GM23338 (cell line): Measurements from ENCODE around the gene PEX10. TPM values are rescaled to one million over a fixed set of nuclear protein-coding genes. Genes with fewer than 3 reads are reported as not detected.

ENCODE experiments used
- ATAC-seq: fragments of 200-7000 bp; cut with Tn5 transposase; 3 replicates; pipeline ENCODE4 v1.9.1; 2020
- DNase-seq: peaks from one replicate; pipeline ENCODE4 v3.0.0-alpha.2; 2015; ENCODE audit warnings: low spot score
- H2AFZ ChIP-seq: fragments of 200-600 bp; sonication (generic); 2 replicates; pipeline ENCODE4 v1.8.0; 2016; ENCODE audit warnings: antibody characterized with exemption, mild to moderate bottlenecking, moderate library complexity
- H3F3A ChIP-seq: fragments of 200-600 bp; sonication (generic); replicated peaks from 2 replicates; pipeline ENCODE4 v1.8.0; 2017; ENCODE audit warnings: antibody characterized with exemption, mixed run types, low read depth
- H3K27ac ChIP-seq: fragments of 200-600 bp; sonication (generic); 2 replicates; pipeline ENCODE4 v1.6.1; 2016; ENCODE audit warnings: low read depth
- H3K27me3 ChIP-seq: fragments of 200-600 bp; sonication (generic); 2 replicates; pipeline ENCODE4 v1.8.0; 2016; ENCODE audit warnings: mild to moderate bottlenecking, mixed run types, moderate library complexity; ENCODE audit not compliant: insufficient read depth
- H3K36me3 ChIP-seq: fragments of 200-600 bp; sonication (generic); 2 replicates; pipeline ENCODE4 v1.8.0; 2016; ENCODE audit warnings: mild to moderate bottlenecking; ENCODE audit not compliant: insufficient read depth
- H3K4me1 ChIP-seq: fragments of 200-600 bp; sonication (generic); 2 replicates; pipeline ENCODE4 v1.8.0; 2016; ENCODE audit warnings: mild to moderate bottlenecking, moderate library complexity; ENCODE audit not compliant: insufficient read depth
- H3K4me2 ChIP-seq: fragments of 200-600 bp; sonication (generic); 2 replicates; pipeline ENCODE4 v1.7.1; 2017; ENCODE audit warnings: mixed run types
- H3K4me3 ChIP-seq: fragments of 200-600 bp; sonication (generic); 2 replicates; pipeline ENCODE4 v1.6.1; 2016; ENCODE audit warnings: mixed run types
- H3K79me2 ChIP-seq: fragments of 200-600 bp; sonication (generic); replicated peaks from 2 replicates; pipeline ENCODE4 v1.8.0; 2017; ENCODE audit warnings: mild to moderate bottlenecking; ENCODE audit not compliant: insufficient read depth
- H3K9me2 ChIP-seq: fragments of 200-600 bp; sonication (generic); 2 replicates; pipeline ENCODE4 v1.8.0; 2017; ENCODE audit not compliant: insufficient read depth
- H4K20me1 ChIP-seq: fragments of 200-600 bp; sonication (generic); replicated peaks from 2 replicates; pipeline ENCODE4 v1.8.0; 2017; ENCODE audit warnings: mild to moderate bottlenecking; ENCODE audit not compliant: insufficient read depth
- H3K27ac Mint-ChIP-seq: 2 replicates; pipeline ENCODE4 v1.8.0; 2020; ENCODE audit warnings: inconsistent platforms, mild to moderate bottlenecking, moderate library complexity, mixed read lengths
- H3K27me3 Mint-ChIP-seq: 3 replicates; pipeline ENCODE4 v1.8.0; 2022; ENCODE audit warnings: low read depth, mild to moderate bottlenecking, moderate library complexity, mixed read lengths, inconsistent platforms; ENCODE audit not compliant: insufficient read depth, poor library complexity
- H3K36me3 Mint-ChIP-seq: 3 replicates; pipeline ENCODE4 v1.8.0; 2021; ENCODE audit warnings: low read depth, mild to moderate bottlenecking, inconsistent platforms, moderate library complexity, mixed read lengths
- H3K4me1 Mint-ChIP-seq: 3 replicates; pipeline ENCODE4 v1.8.0; 2020; ENCODE audit warnings: mild to moderate bottlenecking, inconsistent platforms, mixed read lengths
- H3K4me3 Mint-ChIP-seq: 3 replicates; pipeline ENCODE4 v1.8.0; 2021; ENCODE audit warnings: moderate library complexity, mild to moderate bottlenecking, inconsistent platforms, mixed read lengths
- H3K9me3 Mint-ChIP-seq: 3 replicates; pipeline ENCODE4 v1.8.0; 2020; ENCODE audit warnings: moderate library complexity, mild to moderate bottlenecking, inconsistent platforms, mixed read lengths
- CREB1 ChIP-seq: fragments of 250-450 bp; sonication (Bioruptor Pico); IDR thresholded peaks from 2 replicates; pipeline ENCODE4 v1.5.0; 2020; ENCODE audit warnings: low read depth, mild to moderate bottlenecking, moderate library complexity
- EZH2 ChIP-seq: fragments of 200-600 bp; sonication (generic); IDR thresholded peaks from one replicate; pipeline ENCODE4 v1.8.0; 2017; ENCODE audit warnings: antibody characterized with exemption, mild to moderate bottlenecking, low read depth; ENCODE audit not compliant: unreplicated experiment
- EZH2phosphoT487 ChIP-seq: fragments of 200-600 bp; sonication (generic); IDR thresholded peaks from one replicate; pipeline ENCODE4 v1.8.1; 2018; ENCODE audit warnings: antibody characterized with exemption; ENCODE audit not compliant: unreplicated experiment
- JUNB ChIP-seq: IDR thresholded peaks from one replicate; pipeline ENCODE4 v1.6.1; 2016; ENCODE audit warnings: antibody characterized with exemption; ENCODE audit not compliant: unreplicated experiment
- NANOG ChIP-seq: IDR thresholded peaks from 2 replicates; pipeline ENCODE4 v1.6.1; 2016; ENCODE audit warnings: antibody characterized with exemption, borderline replicate concordance
- POLR2AphosphoS5 ChIP-seq: IDR thresholded peaks from 2 replicates; pipeline ENCODE4 v1.6.1; 2016; ENCODE audit warnings: antibody characterized with exemption, low read depth
- STAT1 ChIP-seq: IDR thresholded peaks from one replicate; pipeline ENCODE4 v1.6.1; 2016; ENCODE audit warnings: antibody characterized with exemption; ENCODE audit not compliant: unreplicated experiment
- ZNF114 ChIP-seq: fragments of 250-450 bp; sonication (Bioruptor Pico); IDR thresholded peaks from 2 replicates; pipeline ENCODE4 v1.5.0; 2020; ENCODE audit warnings: mild to moderate bottlenecking, moderate library complexity
- ZNF331 ChIP-seq: fragments of 250-450 bp; sonication (Bioruptor Pico); IDR thresholded peaks from 2 replicates; pipeline ENCODE4 v1.5.0; 2020; ENCODE audit warnings: low read depth, mild to moderate bottlenecking, moderate library complexity
- polyA plus RNA-seq: library from polyadenylated mRNA; unstranded; fragments of >200 nt; fragmentation: Nextera tagmentation; extraction: Ambion mirVana; gene quantifications from 2 replicates; pipeline ENCODE4 v1.2.1, GENCODE V29; 2016
- total RNA-seq: library from RNA; depleted of rRNA; stranded (reverse); fragments of >200 nt; shearing (Covaris generic); gene quantifications from 2 replicates; pipeline ENCODE4 v1.2.3, GENCODE V29; 2014
- TF ChIP-seq, protein P1 (sequence below): IDR thresholded peaks from 2 replicates; pipeline ENCODE4 v1.6.1; 2016; ENCODE audit warnings: antibody characterized with exemption
- TF ChIP-seq, protein P2 (sequence below): fragments of 250-450 bp; sonication (Bioruptor Pico); IDR thresholded peaks from 2 replicates; pipeline ENCODE4 v1.5.0; 2020; ENCODE audit warnings: mild to moderate bottlenecking, moderate library complexity
- TF ChIP-seq, protein P3 (sequence below), 2 experiments: fragments of 200-600 bp in 1 of 2; sonication (generic) in 1 of 2; conservative IDR thresholded peaks; 2 replicates each; pipeline versions ENCODE4 v1.5.1 to v1.6.1; 2016 to 2017; ENCODE audit warnings: antibody characterized with exemption in 2 of 2, low read depth in 2 of 2, mild to moderate bottlenecking in 2 of 2, moderate library complexity in 1 of 2
- TF ChIP-seq, protein P4 (sequence below): IDR thresholded peaks from one replicate; pipeline ENCODE4 v1.6.1; 2018; ENCODE audit warnings: antibody characterized with exemption; ENCODE audit not compliant: unreplicated experiment

The PEX10 gene
- total and polyA plus RNA-seq, 2 experiments from 2014 or later = 15.0 to 53.9 TPM

DNA sequence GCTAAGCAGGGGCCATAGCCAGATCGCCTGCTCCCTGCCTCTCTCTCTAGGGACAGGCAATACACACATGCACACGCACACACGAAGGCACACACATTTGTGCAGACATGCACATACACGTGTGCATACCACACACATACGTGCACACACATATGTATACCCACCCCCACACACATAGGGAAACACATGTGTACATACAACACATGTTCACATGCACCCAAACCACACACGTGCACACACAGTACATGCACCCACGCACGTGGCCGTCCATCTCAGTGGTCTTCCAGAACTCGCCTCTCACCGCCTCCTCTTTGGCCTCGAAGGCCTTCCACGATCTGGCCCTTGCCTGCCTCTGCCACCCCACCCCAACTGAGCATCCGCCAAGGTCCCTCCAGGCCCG, 25.3 kb upstream of the PEX10 start:
- Mint-ChIP-seq H3K4me1 (no peaks in the 10 kb centered on the region), H3K4me3 (no peak overlapping the region), H3K27me3 (peaks cover 3% of the 10 kb centered on the region), H3K36me3 (no peaks in the 10 kb centered on the region), H3K9me3 (no peaks in the 10 kb centered on the region), H3K27ac (no peak overlapping the region)
- Histone ChIP-seq H2AFZ (no peak overlapping the region), H3K36me3 (no peaks in the 10 kb centered on the region), H3K9me2 (no peaks in the 10 kb centered on the region), H3K79me2 (no peaks in the 10 kb centered on the region), H3F3A (no peaks in the 10 kb centered on the region), H3K4me2 (no peak overlapping the region), H3K4me1 (no peaks in the 10 kb centered on the region), H3K27me3 (peaks cover 5% of the 10 kb centered on the region), H4K20me1 (no peaks in the 10 kb centered on the region), H3K27ac (no peak overlapping the region), H3K4me3 (no peak overlapping the region)
- TF ChIP-seq EZH2phosphoT487 (no peak), JUNB (no peak), NANOG (no peak), ZNF114 (CRISPR knock-in tag) (no peak), STAT1 (no peak), POLR2AphosphoS5 (no peak), ZNF331 (no peak), EZH2 (no peak), CREB1 (CRISPR knock-in tag) (no peak)
- TF ChIP-seq, protein P1, sequence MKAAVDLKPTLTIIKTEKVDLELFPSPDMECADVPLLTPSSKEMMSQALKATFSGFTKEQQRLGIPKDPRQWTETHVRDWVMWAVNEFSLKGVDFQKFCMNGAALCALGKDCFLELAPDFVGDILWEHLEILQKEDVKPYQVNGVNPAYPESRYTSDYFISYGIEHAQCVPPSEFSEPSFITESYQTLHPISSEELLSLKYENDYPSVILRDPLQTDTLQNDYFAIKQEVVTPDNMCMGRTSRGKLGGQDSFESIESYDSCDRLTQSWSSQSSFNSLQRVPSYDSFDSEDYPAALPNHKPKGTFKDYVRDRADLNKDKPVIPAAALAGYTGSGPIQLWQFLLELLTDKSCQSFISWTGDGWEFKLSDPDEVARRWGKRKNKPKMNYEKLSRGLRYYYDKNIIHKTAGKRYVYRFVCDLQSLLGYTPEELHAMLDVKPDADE = no peak
- TF ChIP-seq, protein P2, sequence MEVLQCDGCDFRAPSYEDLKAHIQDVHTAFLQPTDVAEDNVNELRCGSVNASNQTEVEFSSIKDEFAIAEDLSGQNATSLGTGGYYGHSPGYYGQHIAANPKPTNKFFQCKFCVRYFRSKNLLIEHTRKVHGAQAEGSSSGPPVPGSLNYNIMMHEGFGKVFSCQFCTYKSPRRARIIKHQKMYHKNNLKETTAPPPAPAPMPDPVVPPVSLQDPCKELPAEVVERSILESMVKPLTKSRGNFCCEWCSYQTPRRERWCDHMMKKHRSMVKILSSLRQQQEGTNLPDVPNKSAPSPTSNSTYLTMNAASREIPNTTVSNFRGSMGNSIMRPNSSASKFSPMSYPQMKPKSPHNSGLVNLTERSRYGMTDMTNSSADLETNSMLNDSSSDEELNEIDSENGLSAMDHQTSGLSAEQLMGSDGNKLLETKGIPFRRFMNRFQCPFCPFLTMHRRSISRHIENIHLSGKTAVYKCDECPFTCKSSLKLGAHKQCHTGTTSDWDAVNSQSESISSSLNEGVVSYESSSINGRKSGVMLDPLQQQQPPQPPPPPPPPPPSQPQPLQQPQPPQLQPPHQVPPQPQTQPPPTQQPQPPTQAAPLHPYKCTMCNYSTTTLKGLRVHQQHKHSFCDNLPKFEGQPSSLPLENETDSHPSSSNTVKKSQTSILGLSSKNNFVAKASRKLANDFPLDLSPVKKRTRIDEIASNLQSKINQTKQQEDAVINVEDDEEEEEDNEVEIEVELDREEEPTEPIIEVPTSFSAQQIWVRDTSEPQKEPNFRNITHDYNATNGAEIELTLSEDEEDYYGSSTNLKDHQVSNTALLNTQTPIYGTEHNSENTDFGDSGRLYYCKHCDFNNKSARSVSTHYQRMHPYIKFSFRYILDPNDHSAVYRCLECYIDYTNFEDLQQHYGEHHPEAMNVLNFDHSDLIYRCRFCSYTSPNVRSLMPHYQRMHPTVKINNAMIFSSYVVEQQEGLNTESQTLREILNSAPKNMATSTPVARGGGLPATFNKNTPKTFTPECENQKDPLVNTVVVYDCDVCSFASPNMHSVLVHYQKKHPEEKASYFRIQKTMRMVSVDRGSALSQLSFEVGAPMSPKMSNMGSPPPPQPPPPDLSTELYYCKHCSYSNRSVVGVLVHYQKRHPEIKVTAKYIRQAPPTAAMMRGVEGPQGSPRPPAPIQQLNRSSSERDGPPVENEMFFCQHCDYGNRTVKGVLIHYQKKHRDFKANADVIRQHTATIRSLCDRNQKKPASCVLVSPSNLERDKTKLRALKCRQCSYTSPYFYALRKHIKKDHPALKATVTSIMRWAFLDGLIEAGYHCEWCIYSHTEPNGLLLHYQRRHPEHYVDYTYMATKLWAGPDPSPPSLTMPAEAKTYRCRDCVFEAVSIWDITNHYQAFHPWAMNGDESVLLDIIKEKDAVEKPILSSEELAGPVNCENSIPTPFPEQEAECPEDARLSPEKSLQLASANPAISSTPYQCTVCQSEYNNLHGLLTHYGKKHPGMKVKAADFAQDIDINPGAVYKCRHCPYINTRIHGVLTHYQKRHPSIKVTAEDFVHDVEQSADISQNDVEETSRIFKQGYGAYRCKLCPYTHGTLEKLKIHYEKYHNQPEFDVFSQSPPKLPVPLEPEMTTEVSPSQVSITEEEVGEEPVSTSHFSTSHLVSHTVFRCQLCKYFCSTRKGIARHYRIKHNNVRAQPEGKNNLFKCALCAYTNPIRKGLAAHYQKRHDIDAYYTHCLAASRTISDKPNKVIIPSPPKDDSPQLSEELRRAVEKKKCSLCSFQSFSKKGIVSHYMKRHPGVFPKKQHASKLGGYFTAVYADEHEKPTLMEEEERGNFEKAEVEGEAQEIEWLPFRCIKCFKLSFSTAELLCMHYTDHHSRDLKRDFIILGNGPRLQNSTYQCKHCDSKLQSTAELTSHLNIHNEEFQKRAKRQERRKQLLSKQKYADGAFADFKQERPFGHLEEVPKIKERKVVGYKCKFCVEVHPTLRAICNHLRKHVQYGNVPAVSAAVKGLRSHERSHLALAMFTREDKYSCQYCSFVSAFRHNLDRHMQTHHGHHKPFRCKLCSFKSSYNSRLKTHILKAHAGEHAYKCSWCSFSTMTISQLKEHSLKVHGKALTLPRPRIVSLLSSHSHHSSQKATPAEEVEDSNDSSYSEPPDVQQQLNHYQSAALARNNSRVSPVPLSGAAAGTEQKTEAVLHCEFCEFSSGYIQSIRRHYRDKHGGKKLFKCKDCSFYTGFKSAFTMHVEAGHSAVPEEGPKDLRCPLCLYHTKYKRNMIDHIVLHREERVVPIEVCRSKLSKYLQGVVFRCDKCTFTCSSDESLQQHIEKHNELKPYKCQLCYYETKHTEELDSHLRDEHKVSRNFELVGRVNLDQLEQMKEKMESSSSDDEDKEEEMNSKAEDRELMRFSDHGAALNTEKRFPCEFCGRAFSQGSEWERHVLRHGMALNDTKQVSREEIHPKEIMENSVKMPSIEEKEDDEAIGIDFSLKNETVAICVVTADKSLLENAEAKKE = no peak
- TF ChIP-seq, protein P3, sequence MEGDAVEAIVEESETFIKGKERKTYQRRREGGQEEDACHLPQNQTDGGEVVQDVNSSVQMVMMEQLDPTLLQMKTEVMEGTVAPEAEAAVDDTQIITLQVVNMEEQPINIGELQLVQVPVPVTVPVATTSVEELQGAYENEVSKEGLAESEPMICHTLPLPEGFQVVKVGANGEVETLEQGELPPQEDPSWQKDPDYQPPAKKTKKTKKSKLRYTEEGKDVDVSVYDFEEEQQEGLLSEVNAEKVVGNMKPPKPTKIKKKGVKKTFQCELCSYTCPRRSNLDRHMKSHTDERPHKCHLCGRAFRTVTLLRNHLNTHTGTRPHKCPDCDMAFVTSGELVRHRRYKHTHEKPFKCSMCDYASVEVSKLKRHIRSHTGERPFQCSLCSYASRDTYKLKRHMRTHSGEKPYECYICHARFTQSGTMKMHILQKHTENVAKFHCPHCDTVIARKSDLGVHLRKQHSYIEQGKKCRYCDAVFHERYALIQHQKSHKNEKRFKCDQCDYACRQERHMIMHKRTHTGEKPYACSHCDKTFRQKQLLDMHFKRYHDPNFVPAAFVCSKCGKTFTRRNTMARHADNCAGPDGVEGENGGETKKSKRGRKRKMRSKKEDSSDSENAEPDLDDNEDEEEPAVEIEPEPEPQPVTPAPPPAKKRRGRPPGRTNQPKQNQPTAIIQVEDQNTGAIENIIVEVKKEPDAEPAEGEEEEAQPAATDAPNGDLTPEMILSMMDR (conservative IDR thresholded peaks at IDR 0.05; ENCODE audit: low read depth in 2 of 2) = no peak
- TF ChIP-seq, protein P4, sequence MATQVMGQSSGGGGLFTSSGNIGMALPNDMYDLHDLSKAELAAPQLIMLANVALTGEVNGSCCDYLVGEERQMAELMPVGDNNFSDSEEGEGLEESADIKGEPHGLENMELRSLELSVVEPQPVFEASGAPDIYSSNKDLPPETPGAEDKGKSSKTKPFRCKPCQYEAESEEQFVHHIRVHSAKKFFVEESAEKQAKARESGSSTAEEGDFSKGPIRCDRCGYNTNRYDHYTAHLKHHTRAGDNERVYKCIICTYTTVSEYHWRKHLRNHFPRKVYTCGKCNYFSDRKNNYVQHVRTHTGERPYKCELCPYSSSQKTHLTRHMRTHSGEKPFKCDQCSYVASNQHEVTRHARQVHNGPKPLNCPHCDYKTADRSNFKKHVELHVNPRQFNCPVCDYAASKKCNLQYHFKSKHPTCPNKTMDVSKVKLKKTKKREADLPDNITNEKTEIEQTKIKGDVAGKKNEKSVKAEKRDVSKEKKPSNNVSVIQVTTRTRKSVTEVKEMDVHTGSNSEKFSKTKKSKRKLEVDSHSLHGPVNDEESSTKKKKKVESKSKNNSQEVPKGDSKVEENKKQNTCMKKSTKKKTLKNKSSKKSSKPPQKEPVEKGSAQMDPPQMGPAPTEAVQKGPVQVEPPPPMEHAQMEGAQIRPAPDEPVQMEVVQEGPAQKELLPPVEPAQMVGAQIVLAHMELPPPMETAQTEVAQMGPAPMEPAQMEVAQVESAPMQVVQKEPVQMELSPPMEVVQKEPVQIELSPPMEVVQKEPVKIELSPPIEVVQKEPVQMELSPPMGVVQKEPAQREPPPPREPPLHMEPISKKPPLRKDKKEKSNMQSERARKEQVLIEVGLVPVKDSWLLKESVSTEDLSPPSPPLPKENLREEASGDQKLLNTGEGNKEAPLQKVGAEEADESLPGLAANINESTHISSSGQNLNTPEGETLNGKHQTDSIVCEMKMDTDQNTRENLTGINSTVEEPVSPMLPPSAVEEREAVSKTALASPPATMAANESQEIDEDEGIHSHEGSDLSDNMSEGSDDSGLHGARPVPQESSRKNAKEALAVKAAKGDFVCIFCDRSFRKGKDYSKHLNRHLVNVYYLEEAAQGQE = no peak
- DNase-seq = no peak
- no peak for ATAC-seq
